Bronchial epithelial cell (primary cell): ENCODE data around the gene CD164. TPM values are rescaled to one million over a fixed set of nuclear protein-coding genes. Genes with fewer than 3 reads are reported as not detected.

Experiments used
- DNase-seq: peaks from one replicate; pipeline ENCODE4 v3.0.0-alpha.2; 2010; ENCODE audit warnings: low read depth
- FAIRE-seq: peaks from 2 replicates; lab custom pipeline; 2011; peaks lifted over from hg19 to GRCh38; lab: Jason Lieb, UNC
- H3K27me3 ChIP-seq: 2 replicates; pipeline ENCODE4 v1.5.1; 2011; ENCODE audit warnings: low read length; ENCODE audit not compliant: control insufficient read depth, insufficient read depth
- H3K36me3 ChIP-seq: 2 replicates; pipeline ENCODE4 v1.5.1; 2011; ENCODE audit warnings: low read length; ENCODE audit not compliant: control insufficient read depth, insufficient read depth
- H3K4me3 ChIP-seq: 2 replicates; pipeline ENCODE4 v1.5.1; 2011; ENCODE audit warnings: mild to moderate bottlenecking, low read depth, low read length, control low read depth
- total RNA-seq: library from RNA; depleted of rRNA; stranded (reverse); fragments of >200 nt; gene quantifications from 2 replicates; pipeline ENCODE4 v1.2.1, GENCODE V29; 2014
- TF ChIP-seq, protein P1 (sequence below): IDR thresholded peaks from 2 replicates; pipeline ENCODE4 v1.5.1; 2011; ENCODE audit warnings: mild to moderate bottlenecking, moderate library complexity, low read length, control low read depth, inconsistent platforms; ENCODE audit not compliant: insufficient read depth, severe bottlenecking

Gene CD164
- total RNA-seq, 1 donor from 2014 or later, result 113 TPM

DNA sequence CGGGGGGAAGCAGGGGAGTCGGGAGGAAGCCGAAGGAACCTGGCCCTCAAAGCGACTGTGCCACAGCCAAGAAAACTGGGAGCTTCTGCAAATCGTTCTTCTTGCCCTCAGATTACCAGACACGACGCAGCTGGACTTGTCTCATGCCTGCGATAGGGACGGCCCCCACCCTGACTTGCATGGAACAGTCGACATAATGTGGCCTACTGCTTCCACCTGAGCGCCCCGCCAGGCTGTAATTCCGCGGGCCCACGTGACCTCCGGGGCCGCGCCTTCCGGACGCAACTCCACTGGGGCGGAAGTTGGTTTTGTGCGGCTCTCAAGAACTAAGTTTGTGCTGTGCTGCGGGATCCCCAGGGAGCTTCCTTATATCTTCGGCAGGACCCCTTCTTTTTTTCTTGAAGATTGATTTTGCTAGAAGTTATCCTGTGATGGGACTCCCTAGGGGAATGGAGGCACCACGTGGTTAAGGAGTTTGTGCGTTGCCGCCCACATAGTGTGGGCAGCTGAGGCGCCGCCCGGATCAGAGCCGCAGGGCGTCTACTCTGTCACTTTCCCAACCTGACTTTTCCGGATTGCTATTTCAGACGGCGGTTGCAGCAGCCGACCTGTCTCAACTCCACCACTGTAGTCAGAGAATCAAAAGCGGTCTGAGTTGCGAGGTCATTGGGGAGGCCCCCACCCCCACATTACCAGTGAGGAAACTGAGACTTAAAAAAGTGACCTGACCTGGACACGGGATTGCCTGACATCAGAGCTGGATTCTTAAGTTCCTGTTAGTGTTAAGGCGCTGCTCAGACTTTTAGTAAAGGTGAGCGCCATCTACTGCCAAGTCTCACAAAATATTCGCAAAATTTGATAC is 540 bp upstream of the CD164 start:
- Histone ChIP-seq H3K27me3 (no peaks in the 10 kb centered on the region), H3K36me3 (peaks cover under 1% of the 10 kb centered on the region), H3K4me3 (peak overlapping the region; percentile 96)
- peak; percentile 89 for DNase-seq
- no peak for FAIRE-seq
- TF ChIP-seq, protein P1, sequence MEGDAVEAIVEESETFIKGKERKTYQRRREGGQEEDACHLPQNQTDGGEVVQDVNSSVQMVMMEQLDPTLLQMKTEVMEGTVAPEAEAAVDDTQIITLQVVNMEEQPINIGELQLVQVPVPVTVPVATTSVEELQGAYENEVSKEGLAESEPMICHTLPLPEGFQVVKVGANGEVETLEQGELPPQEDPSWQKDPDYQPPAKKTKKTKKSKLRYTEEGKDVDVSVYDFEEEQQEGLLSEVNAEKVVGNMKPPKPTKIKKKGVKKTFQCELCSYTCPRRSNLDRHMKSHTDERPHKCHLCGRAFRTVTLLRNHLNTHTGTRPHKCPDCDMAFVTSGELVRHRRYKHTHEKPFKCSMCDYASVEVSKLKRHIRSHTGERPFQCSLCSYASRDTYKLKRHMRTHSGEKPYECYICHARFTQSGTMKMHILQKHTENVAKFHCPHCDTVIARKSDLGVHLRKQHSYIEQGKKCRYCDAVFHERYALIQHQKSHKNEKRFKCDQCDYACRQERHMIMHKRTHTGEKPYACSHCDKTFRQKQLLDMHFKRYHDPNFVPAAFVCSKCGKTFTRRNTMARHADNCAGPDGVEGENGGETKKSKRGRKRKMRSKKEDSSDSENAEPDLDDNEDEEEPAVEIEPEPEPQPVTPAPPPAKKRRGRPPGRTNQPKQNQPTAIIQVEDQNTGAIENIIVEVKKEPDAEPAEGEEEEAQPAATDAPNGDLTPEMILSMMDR, result peak; percentile 50

DNA sequence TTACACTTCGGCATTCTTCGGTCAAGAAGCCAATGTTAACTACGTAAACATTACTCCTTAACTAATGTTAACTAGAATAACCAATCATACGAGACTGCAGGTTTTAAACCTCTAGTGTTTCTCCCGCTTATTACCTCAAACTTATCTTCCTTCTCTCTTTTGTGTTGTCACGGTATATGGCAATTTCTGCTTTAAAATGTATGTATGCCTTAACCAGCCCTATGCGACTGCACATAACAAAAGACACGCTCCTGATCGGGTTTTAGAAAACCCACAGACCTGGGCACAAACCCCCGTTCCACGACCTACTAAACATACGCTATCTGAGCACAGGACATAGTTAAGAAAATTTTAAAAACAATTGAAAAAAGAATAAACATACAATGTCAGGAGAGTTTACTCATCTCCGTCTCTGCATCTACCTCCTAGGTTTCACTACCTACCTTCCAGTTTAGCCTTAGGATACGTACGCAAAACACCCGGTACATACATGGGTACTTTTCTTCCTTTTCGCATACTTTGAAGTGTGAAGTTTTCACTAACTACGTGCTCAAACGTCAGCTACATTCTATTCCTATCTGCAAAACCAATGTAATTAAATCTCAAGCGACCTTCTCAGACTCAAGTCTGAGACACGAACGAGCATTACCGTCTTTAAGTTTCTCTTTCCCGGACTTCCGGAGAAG is 1.1 kb downstream of the CD164 start:
- peaks cover 5% of the 10 kb centered on the region for H3K36me3 ChIP-seq
- FAIRE-seq (no peak), DNase-seq (peak; percentile 52)
- peak overlapping the region; percentile 96 for H3K4me3 ChIP-seq
- TF ChIP-seq, protein P1, result no peak
- no peaks in the 10 kb centered on the region for H3K27me3 ChIP-seq

DNA sequence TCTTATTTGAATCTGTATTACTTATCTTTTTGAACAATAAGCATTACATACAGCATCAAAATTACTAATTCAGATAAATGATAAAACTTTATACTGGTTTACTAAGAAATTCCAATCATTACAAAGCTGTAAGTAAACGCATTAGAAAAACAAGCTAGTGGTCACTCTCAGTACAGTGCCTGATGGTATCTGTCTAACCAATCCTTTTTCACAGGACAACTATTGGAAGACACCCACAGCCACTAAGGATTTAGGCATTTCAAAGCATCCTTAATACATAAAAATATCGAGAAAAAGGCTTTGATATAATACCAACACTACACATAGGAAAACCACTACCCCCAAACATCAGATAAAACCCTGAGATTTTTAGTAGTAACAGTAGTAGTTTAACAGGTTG is 2.6 kb downstream of the CD164 start:
- TF ChIP-seq, protein P1, result no peak
- DNase-seq (no peak), FAIRE-seq (no peak)
- peaks cover 8% of the 10 kb centered on the region for H3K36me3 ChIP-seq
- no peaks in the 10 kb centered on the region for H3K27me3 ChIP-seq
- peak overlapping the region; percentile 96 for H3K4me3 ChIP-seq

DNA sequence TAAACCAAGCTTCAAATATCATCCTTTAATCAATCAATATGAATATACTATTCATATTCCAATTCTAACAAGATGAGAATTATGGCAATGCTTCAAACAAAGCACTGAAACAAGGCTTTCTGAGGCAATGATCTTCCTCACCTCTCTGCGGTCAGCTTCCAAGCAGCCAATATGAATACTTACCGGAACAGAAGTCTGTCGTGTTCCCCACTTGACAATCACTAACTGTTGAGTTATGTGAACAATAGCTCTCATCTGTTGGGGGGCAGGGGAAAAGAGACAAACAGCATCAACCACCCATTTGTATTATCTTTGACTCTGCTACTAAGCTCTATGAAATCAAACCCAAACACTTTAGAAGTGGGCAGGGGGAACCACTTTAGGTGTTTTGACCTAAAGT is 4.5 kb downstream of the CD164 start:
- FAIRE-seq, result no peak
- TF ChIP-seq, protein P1, result no peak

DNA sequence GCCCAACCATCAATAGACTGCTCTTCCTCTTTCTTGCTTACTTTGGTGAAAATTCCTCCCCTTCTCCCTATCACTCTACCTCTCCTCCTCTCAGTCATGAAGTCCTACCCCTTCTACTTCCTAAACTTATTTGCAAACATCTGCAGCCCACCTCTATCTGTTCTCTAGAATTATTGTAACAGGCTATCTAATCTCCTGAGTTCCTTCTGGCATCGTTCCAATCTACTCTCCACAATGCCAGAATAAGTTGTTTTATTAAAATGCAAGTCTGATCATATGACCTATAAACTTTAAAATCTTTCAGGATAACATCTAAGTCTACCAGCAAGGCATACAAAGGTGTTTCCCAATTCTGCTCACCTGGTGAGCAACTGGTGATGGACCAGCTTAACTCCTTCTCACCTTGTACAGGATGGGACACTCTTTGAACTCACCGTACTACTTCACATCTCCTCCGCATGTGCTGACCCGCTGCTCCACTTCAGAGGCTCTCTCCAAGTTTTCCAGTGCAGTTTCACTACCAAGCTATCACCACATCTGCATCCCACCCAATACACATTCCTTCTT is 7.9 kb downstream of the CD164 start:
- TF ChIP-seq, protein P1, result no peak
- FAIRE-seq (no peak), DNase-seq (no peak)
- peaks cover 12% of the 10 kb centered on the region for H3K36me3 ChIP-seq
- H3K4me3 ChIP-seq, result no peak overlapping the region
- no peaks in the 10 kb centered on the region for H3K27me3 ChIP-seq

More for the DNA sequence above, 4.5 kb downstream of the CD164 start:
- no peak for DNase-seq
- Histone ChIP-seq H3K4me3 (no peak overlapping the region), H3K36me3 (peaks cover 11% of the 10 kb centered on the region), H3K27me3 (no peaks in the 10 kb centered on the region)
